Neural cell (in vitro differentiated cells): ENCODE measurements around the gene VWA1.
"Not testable (repeated sequence)": the region's sequence is repeated elsewhere in the genome, so short reads cannot be mapped to it uniquely, and the experiment has no call there.

Experiments used
- EP300 ChIP-seq: fragments of 450-650 bp; conservative IDR thresholded peaks from 2 replicates; pipeline ENCODE4 v1.6.1; 2014; ENCODE audit warnings: antibody characterized with exemption, mild to moderate bottlenecking, moderate library complexity; ENCODE audit not compliant: poor library complexity, severe bottlenecking
- EZH2 ChIP-seq: fragments of 200-600, 300-800 bp; shearing (Covaris generic), sonication (generic); IDR thresholded peaks from 2 replicates; pipeline ENCODE4 v1.6.1; 2014; ENCODE audit warnings: antibody characterized with exemption, low read length, borderline replicate concordance, mild to moderate bottlenecking; ENCODE audit not compliant: insufficient read depth, poor library complexity, severe bottlenecking
- POLR2AphosphoS5 ChIP-seq: IDR thresholded peaks from 2 replicates; pipeline ENCODE4 v1.6.1; 2012
- RAD21 ChIP-seq: fragments of 450-650 bp; conservative IDR thresholded peaks from 2 replicates; pipeline ENCODE4 v1.6.1; 2014; ENCODE audit warnings: antibody characterized with exemption, mild to moderate bottlenecking, moderate library complexity
- SMC3 ChIP-seq: fragments of 450-650 bp; conservative IDR thresholded peaks from 2 replicates; pipeline ENCODE4 v1.6.1; 2014; ENCODE audit warnings: antibody characterized with exemption, mild to moderate bottlenecking, moderate library complexity; ENCODE audit not compliant: poor library complexity
- TAF1 ChIP-seq: IDR thresholded peaks from 2 replicates; pipeline ENCODE4 v1.6.1; 2012; ENCODE audit warnings: low read depth
- TF ChIP-seq, protein P1 (sequence below): fragments of 450-650 bp; IDR thresholded peaks from 2 replicates; pipeline ENCODE4 v1.5.1; 2014; ENCODE audit warnings: antibody characterized with exemption, mild to moderate bottlenecking, moderate library complexity; ENCODE audit not compliant: poor library complexity, severe bottlenecking
- TF ChIP-seq, protein P2 (sequence below): IDR thresholded peaks from 2 replicates; pipeline ENCODE4 v1.6.1; 2012; ENCODE audit warnings: borderline replicate concordance

DNA sequence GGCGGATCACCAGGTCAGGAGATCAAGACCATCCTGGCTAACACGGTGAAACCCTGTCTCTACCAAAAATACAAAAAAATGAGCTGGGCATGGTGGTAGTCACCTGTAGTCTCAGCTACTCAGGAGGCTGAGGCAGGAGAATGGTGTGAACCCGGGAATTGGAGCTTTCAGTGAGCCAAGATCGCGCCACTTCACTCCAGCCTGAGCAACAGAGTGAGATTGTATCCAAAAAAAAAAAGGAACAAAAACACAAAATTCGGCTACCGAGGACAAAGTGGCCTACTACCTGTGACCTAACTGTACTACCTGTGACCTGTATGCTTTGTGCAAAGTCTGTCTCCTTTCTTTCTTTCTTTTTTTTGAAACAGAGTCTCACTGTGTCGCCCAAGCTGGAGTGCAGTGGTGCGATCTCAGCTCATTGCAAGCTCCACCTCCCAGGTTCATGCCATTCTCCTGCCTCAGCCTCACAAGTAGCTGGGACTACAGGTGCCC is 32.5 kb upstream of the VWA1 start:
- not testable (repeated sequence) for TF ChIP-seq EP300, POLR2AphosphoS5, RAD21, EZH2, SMC3, TAF1
- TF ChIP-seq, protein P1, sequence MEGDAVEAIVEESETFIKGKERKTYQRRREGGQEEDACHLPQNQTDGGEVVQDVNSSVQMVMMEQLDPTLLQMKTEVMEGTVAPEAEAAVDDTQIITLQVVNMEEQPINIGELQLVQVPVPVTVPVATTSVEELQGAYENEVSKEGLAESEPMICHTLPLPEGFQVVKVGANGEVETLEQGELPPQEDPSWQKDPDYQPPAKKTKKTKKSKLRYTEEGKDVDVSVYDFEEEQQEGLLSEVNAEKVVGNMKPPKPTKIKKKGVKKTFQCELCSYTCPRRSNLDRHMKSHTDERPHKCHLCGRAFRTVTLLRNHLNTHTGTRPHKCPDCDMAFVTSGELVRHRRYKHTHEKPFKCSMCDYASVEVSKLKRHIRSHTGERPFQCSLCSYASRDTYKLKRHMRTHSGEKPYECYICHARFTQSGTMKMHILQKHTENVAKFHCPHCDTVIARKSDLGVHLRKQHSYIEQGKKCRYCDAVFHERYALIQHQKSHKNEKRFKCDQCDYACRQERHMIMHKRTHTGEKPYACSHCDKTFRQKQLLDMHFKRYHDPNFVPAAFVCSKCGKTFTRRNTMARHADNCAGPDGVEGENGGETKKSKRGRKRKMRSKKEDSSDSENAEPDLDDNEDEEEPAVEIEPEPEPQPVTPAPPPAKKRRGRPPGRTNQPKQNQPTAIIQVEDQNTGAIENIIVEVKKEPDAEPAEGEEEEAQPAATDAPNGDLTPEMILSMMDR, result not testable (repeated sequence)
- TF ChIP-seq, protein P2, sequence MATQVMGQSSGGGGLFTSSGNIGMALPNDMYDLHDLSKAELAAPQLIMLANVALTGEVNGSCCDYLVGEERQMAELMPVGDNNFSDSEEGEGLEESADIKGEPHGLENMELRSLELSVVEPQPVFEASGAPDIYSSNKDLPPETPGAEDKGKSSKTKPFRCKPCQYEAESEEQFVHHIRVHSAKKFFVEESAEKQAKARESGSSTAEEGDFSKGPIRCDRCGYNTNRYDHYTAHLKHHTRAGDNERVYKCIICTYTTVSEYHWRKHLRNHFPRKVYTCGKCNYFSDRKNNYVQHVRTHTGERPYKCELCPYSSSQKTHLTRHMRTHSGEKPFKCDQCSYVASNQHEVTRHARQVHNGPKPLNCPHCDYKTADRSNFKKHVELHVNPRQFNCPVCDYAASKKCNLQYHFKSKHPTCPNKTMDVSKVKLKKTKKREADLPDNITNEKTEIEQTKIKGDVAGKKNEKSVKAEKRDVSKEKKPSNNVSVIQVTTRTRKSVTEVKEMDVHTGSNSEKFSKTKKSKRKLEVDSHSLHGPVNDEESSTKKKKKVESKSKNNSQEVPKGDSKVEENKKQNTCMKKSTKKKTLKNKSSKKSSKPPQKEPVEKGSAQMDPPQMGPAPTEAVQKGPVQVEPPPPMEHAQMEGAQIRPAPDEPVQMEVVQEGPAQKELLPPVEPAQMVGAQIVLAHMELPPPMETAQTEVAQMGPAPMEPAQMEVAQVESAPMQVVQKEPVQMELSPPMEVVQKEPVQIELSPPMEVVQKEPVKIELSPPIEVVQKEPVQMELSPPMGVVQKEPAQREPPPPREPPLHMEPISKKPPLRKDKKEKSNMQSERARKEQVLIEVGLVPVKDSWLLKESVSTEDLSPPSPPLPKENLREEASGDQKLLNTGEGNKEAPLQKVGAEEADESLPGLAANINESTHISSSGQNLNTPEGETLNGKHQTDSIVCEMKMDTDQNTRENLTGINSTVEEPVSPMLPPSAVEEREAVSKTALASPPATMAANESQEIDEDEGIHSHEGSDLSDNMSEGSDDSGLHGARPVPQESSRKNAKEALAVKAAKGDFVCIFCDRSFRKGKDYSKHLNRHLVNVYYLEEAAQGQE, result not testable (repeated sequence)
